K562 (cell line): ENCODE measurements around the gene TDRKH. TPM values are rescaled to one million over a fixed set of nuclear protein-coding genes. Genes with fewer than 3 reads are reported as not detected.

Experiments
- ASH1L ChIP-seq: fragments of 450-650 bp; IDR thresholded peaks from 2 replicates; pipeline ENCODE4 v1.6.1; 2018; ENCODE audit warnings: borderline replicate concordance, mild to moderate bottlenecking, low read depth; ENCODE audit not compliant: partially characterized antibody
- ATF7 ChIP-seq: fragments of 450-650 bp; IDR thresholded peaks from 2 replicates; pipeline ENCODE4 v1.7.1; 2014; ENCODE audit warnings: mild to moderate bottlenecking, moderate library complexity
- CREB3 ChIP-seq: fragments of 450-650 bp; conservative IDR thresholded peaks from 2 replicates; pipeline ENCODE4 v1.6.1; 2016; ENCODE audit warnings: missing genetic modification characterization, low read depth, mild to moderate bottlenecking, missing compliant biosample characterization, moderate library complexity
- DDX20 ChIP-seq: fragments of 450-650 bp; IDR thresholded peaks from 2 replicates; pipeline ENCODE4 v1.6.1; 2016; ENCODE audit warnings: missing genetic modification characterization, low read depth, mild to moderate bottlenecking, missing compliant biosample characterization, moderate library complexity
- FOXP1 ChIP-seq: sonication (generic); formaldehyde crosslinking; IDR thresholded peaks from 2 replicates; pipeline ENCODE4 v1.8.0; 2022; ENCODE audit warnings: mild to moderate bottlenecking, missing genetic modification reagents
- GATAD2A ChIP-seq: fragments of 450-650 bp; IDR thresholded peaks from 2 replicates; pipeline ENCODE4 v1.6.1; 2017
- GATAD2B ChIP-seq: fragments of 450-650 bp; IDR thresholded peaks from 2 replicates; pipeline ENCODE4 v1.6.1; 2017; ENCODE audit warnings: mild to moderate bottlenecking, borderline replicate concordance
- HNRNPUL1 ChIP-seq: fragments of 200-400 bp; formaldehyde crosslinking; IDR thresholded peaks from 2 replicates; pipeline ENCODE4 v1.6.1; 2017; ENCODE audit warnings: low read length
- MAX ChIP-seq: sonication (generic); formaldehyde crosslinking; IDR thresholded peaks from 2 replicates; pipeline ENCODE4 v1.9.0; 2022; ENCODE audit warnings: mild to moderate bottlenecking, missing genetic modification reagents
- POU5F1 ChIP-seq: fragments of 150-350 bp; IDR thresholded peaks from 2 replicates; pipeline ENCODE4 v1.6.1; 2014; ENCODE audit warnings: borderline replicate concordance, low read length, low read depth, mild to moderate bottlenecking; ENCODE audit not compliant: partially characterized antibody
- RBM17 ChIP-seq: fragments of 200-400 bp; formaldehyde crosslinking; IDR thresholded peaks from 2 replicates; pipeline ENCODE4 v1.6.1; 2017; ENCODE audit warnings: low read depth, mild to moderate bottlenecking, low read length, borderline replicate concordance
- RFX1 ChIP-seq: fragments of 450-650 bp; IDR thresholded peaks from 2 replicates; pipeline ENCODE4 v1.6.1; 2016; ENCODE audit warnings: mild to moderate bottlenecking, moderate library complexity
- TAF9B ChIP-seq: fragments of 450-650 bp; IDR thresholded peaks from 2 replicates; pipeline ENCODE4 v1.6.1; 2018; ENCODE audit warnings: mild to moderate bottlenecking; ENCODE audit not compliant: partially characterized antibody
- TBL1XR1 ChIP-seq, 2 experiments: IDR thresholded peaks; 2 replicates each; pipeline ENCODE4 v1.6.1; 2012; ENCODE audit warnings: improper control_type of control experiment in 2 of 2, low read length in 2 of 2, mild to moderate bottlenecking in 1 of 2
- TFAM ChIP-seq: fragments of 250-450 bp; sonication (Bioruptor Pico); conservative IDR thresholded peaks from 2 replicates; pipeline ENCODE4 v1.5.0; 2021; ENCODE audit warnings: mild to moderate bottlenecking, moderate library complexity
- THRA ChIP-seq: fragments of 450-650 bp; IDR thresholded peaks from 2 replicates; pipeline ENCODE4 v1.6.1; 2017; ENCODE audit warnings: mild to moderate bottlenecking, moderate library complexity
- THRB ChIP-seq: fragments of 450-650 bp; formaldehyde crosslinking; conservative IDR thresholded peaks from 2 replicates; pipeline ENCODE4 v1.4.0; 2022; ENCODE audit warnings: mild to moderate bottlenecking, missing genetic modification characterization
- ZC3H4 ChIP-seq: sonication (generic); formaldehyde crosslinking; IDR thresholded peaks from 2 replicates; pipeline ENCODE4 v1.9.0; 2021; ENCODE audit warnings: missing genetic modification reagents, borderline replicate concordance
- ZKSCAN3 ChIP-seq: fragments of 250-450 bp; sonication (Bioruptor Pico); IDR thresholded peaks from 2 replicates; pipeline ENCODE4 v1.4.0; 2020
- ZKSCAN8 ChIP-seq: fragments of 200-800 bp; sonication (Bioruptor generic); IDR thresholded peaks from 2 replicates; pipeline ENCODE4 v1.6.1; 2016; ENCODE audit warnings: missing genetic modification characterization, missing compliant biosample characterization
- ZNF444 ChIP-seq: fragments of 250-450 bp; sonication (Bioruptor Pico); IDR thresholded peaks from 2 replicates; pipeline ENCODE4 v1.4.0; 2020; ENCODE audit warnings: mild to moderate bottlenecking, moderate library complexity
- ZNF696 ChIP-seq: fragments of 250-450 bp; sonication (Bioruptor Pico); conservative IDR thresholded peaks from 2 replicates; pipeline ENCODE4 v1.4.0; 2020; ENCODE audit warnings: mild to moderate bottlenecking, moderate library complexity
- ZNF76 ChIP-seq: fragments of 250-450 bp; sonication (Bioruptor Pico); IDR thresholded peaks from 2 replicates; pipeline ENCODE4 v1.4.0; 2020; ENCODE audit warnings: mild to moderate bottlenecking, moderate library complexity, borderline replicate concordance
- ZNF778 ChIP-seq: fragments of 450-650 bp; formaldehyde crosslinking; IDR thresholded peaks from 2 replicates; pipeline ENCODE4 v1.4.0; 2020; ENCODE audit warnings: mild to moderate bottlenecking, moderate library complexity
- polyA plus RNA-seq, 8 experiments: library from polyadenylated mRNA; depleted of rRNA in 4 of 8; stranded (reverse) in 5 of 8; unstranded in 3 of 8; fragments of >200 nt; fragmentation: Nextera tagmentation in 2 of 8; fragmentation: Illumina TruSeq in 1 of 8; extraction: Ambion mirVana in 2 of 8; extraction: Trizol in 1 of 8; gene quantifications; 2 replicates each; pipeline versions ENCODE4 v1.2.1 to v1.2.3, GENCODE V29; 2011 to 2014; ENCODE audit warnings: inconsistent platforms in 1 of 8, missing spikeins in 1 of 8
- total RNA-seq, 7 experiments: library from RNA; depleted of rRNA in 6 of 7; stranded (reverse); fragments of >200 nt in 6 of 7; fragmentation: Illumina TruSeq in 2 of 7; extraction: Trizol in 2 of 7; gene quantifications; 2 replicates each; pipeline versions ENCODE4 v1.2.1 to v1.2.3, GENCODE V29; 2011 to 2021; ENCODE audit warnings: low replicate concordance in 1 of 7

Gene TDRKH
- total and polyA plus RNA-seq, 9 of the 15 experiments (the other 6 are each of a cell fraction or from before 2014, with no cell fraction given): 4.3 to 21.3 (median 8.4) TPM

GRCh38 chr1:151790071-151790939 is at the start of gene TDRKH (continued):
- TF ChIP-seq DDX20 (no peak), GATAD2B (no peak), GATAD2A (peak; percentile 84; the same call in 1 of the 2 replicates), CREB3 (tag) (no peak; the same call in 1 of the 2 replicates), ZC3H4 (no peak), ASH1L (peak; percentile 99), THRB (CRISPR knock-in tag) (0 out of 2 replicates have a peak, but pooled peaks have one; percentile 31), ZNF444 (CRISPR knock-in tag) (no peak), ZNF76 (0 out of 2 replicates have a peak, but pooled peaks have one; percentile 15), POU5F1 (no peak), THRA (no peak), MAX (CRISPR knock-in tag) (peak; percentile 96), ATF7 (peak; percentile 71), RBM17 (no peak), FOXP1 (peak; percentile 80), ZNF696 (CRISPR knock-in tag) (no peak), HNRNPUL1 (no peak), ZKSCAN8 (CRISPR knock-in tag) (no peak), TBL1XR1 (IDR thresholded peaks at IDR 0.05; ENCODE audit: low read length in 2 of 2) (no peak), TFAM (CRISPR knock-in tag) (no peak), RFX1 (no peak), ZNF778 (CRISPR knock-in tag) (no peak), ZKSCAN3 (no peak), TAF9B (no peak)
